ENCODE measurements around the gene IRF4. TPM values are rescaled to one million over a fixed set of nuclear protein-coding genes. Genes with fewer than 3 reads are reported as not detected.
"Not testable (repeated sequence)": the region's sequence is repeated elsewhere in the genome, so short reads cannot be mapped to it uniquely, and the experiment has no call there.

IRF4 gene
- total RNA-seq, 1 donor from 2014 or later: 1.3 TPM

GRCh38 chr6:370555-370954 is 21.0 kb upstream of the IRF4 start:
- no peak overlapping the region for H3K4me3 ChIP-seq
- no peak for DNase-seq (ENCODE audit: low spot score in 2 of 2)
- no peak overlapping the region for H3K27ac ChIP-seq
- H3K27me3 ChIP-seq: no peaks in the 10 kb centered on the region
- intact Hi-C loops (cut with DNase I): no loop called here
- no peaks in the 10 kb centered on the region for H3K9me3 ChIP-seq
- TF ChIP-seq CTCF (IDR thresholded peaks at IDR 0.05): no peak
- no peaks in the 10 kb centered on the region for H3K4me1 ChIP-seq
- no peaks in the 10 kb centered on the region for H3K36me3 ChIP-seq

- H3K27ac ChIP-seq; H3K9me3 ChIP-seq; H3K36me3 ChIP-seq; H3K4me1 ChIP-seq; H3K4me3 ChIP-seq; intact Hi-C loops (cut with DNase I); H3K27me3 ChIP-seq; DNase-seq (ENCODE audit: low spot score in 2 of 2): not testable (repeated sequence)
Observed at GRCh38 chr6:371851-372250, 19.7 kb upstream of the IRF4 start.

GRCh38 chr6:372336-372911 is 19.1 kb upstream of the IRF4 start:
- DNase-seq (ENCODE audit: low spot score in 2 of 2): no peak
- no peak overlapping the region for H3K4me3 ChIP-seq
- H3K27ac ChIP-seq: no peak overlapping the region
- no peaks in the 10 kb centered on the region for H3K9me3 ChIP-seq
- no peak for TF ChIP-seq CTCF (IDR thresholded peaks at IDR 0.05)
- no peaks in the 10 kb centered on the region for H3K36me3 ChIP-seq
- no peaks in the 10 kb centered on the region for H3K4me1 ChIP-seq
- intact Hi-C loops (cut with DNase I): no loop called here
- H3K27me3 ChIP-seq: no peaks in the 10 kb centered on the region

- no peak for TF ChIP-seq CTCF (IDR thresholded peaks at IDR 0.05)
- Histone ChIP-seq H3K27me3 (no peaks in the 10 kb centered on the region), H3K27ac (no peak overlapping the region), H3K4me1 (no peaks in the 10 kb centered on the region), H3K36me3 (no peaks in the 10 kb centered on the region), H3K9me3 (no peaks in the 10 kb centered on the region), H3K4me3 (no peak overlapping the region)
- DNase-seq (ENCODE audit: low spot score in 2 of 2): no peak
- intact Hi-C loops (cut with DNase I): no loop called here
Observed at GRCh38 chr6:373031-373430, 18.5 kb upstream of the IRF4 start.

- Histone ChIP-seq H3K36me3 (no peaks in the 10 kb centered on the region), H3K4me1 (no peaks in the 10 kb centered on the region), H3K27me3 (no peaks in the 10 kb centered on the region), H3K27ac (no peak overlapping the region), H3K9me3 (no peaks in the 10 kb centered on the region), H3K4me3 (no peak overlapping the region)
- TF ChIP-seq CTCF (IDR thresholded peaks at IDR 0.05): peak in 1 of 3 experiments; percentile 4
- intact Hi-C loops (cut with DNase I): no loop called here
- DNase-seq (ENCODE audit: low spot score in 2 of 2): no peak
Observed at GRCh38 chr6:373773-374724, 17.5 kb upstream of the IRF4 start.

- intact Hi-C loops (cut with DNase I): no loop called here
- no peaks in the 10 kb centered on the region for H3K27me3 ChIP-seq
- no peak for TF ChIP-seq CTCF (IDR thresholded peaks at IDR 0.05)
Observed at GRCh38 chr6:374956-375355, 16.6 kb upstream of the IRF4 start.

More at GRCh38 chr6:374956-375355, 16.6 kb upstream of the IRF4 start:
- Histone ChIP-seq H3K36me3 (no peaks in the 10 kb centered on the region), H3K4me3 (no peak overlapping the region), H3K4me1 (no peaks in the 10 kb centered on the region), H3K27ac (no peak overlapping the region), H3K9me3 (no peaks in the 10 kb centered on the region)
- no peak for DNase-seq (ENCODE audit: low spot score in 2 of 2)
